SK-N-SH (cell line): ENCODE results near the gene SULF2.

Experiments
- CTCF ChIP-seq: fragments of 200-600 bp; sonication (generic); IDR thresholded peaks from 2 replicates; pipeline ENCODE4 v1.6.1; 2017; ENCODE audit warnings: antibody characterized with exemption, mild to moderate bottlenecking, moderate library complexity
- IRF3 ChIP-seq: fragments of 150-350 bp; IDR thresholded peaks from 2 replicates; pipeline ENCODE4 v1.6.1; 2016; ENCODE audit warnings: mild to moderate bottlenecking, low read depth, low read length
- MAX ChIP-seq: IDR thresholded peaks from 2 replicates; pipeline ENCODE4 v1.4.0; 2012; ENCODE audit warnings: low read depth
- NFIC ChIP-seq: IDR thresholded peaks from 2 replicates; pipeline ENCODE4 v1.4.0; 2012; ENCODE audit warnings: borderline replicate concordance
- POLR2AphosphoS5 ChIP-seq: IDR thresholded peaks from 2 replicates; pipeline ENCODE4 v1.6.1; 2012; ENCODE audit warnings: low read depth, low read length
- RAD21 ChIP-seq: IDR thresholded peaks from 2 replicates; pipeline ENCODE4 v1.6.1; 2012; ENCODE audit warnings: mild to moderate bottlenecking, low read length
- RXRA ChIP-seq: IDR thresholded peaks from 2 replicates; pipeline ENCODE4 v1.4.0; 2012; ENCODE audit warnings: low read depth, mild to moderate bottlenecking, borderline replicate concordance
- SIN3A ChIP-seq: IDR thresholded peaks from 2 replicates; pipeline ENCODE4 v1.6.1; 2012; ENCODE audit warnings: low read depth, mild to moderate bottlenecking, low read length, moderate library complexity, borderline replicate concordance
- TCF12 ChIP-seq: IDR thresholded peaks from 2 replicates; pipeline ENCODE4 v1.4.0; 2012
- ZBTB33 ChIP-seq: IDR thresholded peaks from 2 replicates; pipeline ENCODE4 v1.4.0; 2012; ENCODE audit warnings: low read depth, borderline replicate concordance

- TF ChIP-seq RXRA (no peak), MAX (no peak), CTCF (no peak), IRF3 (no peak), ZBTB33 (no peak), TCF12 (no peak), RAD21 (no peak), NFIC (no peak), POLR2AphosphoS5 (no peak), SIN3A (no peak)
Observed at GRCh38 chr20:47724396-47724795, 60.9 kb downstream of the SULF2 start.
